IMR-90 (cell line): ENCODE data around the gene FAM24A. TPM values are rescaled to one million over a fixed set of nuclear protein-coding genes. Genes with fewer than 3 reads are reported as not detected.
A peak's percentile ranks its signal among the peaks of the same experiment; 100 is the strongest.

ENCODE experiments used
- ATAC-seq: fragments of 200-7000 bp; cut with Tn5 transposase; 2 replicates; pipeline ENCODE4 v1.9.1; 2020; ENCODE audit warnings: low read depth, mild to moderate bottlenecking, moderate library complexity
- BruUV-seq: library from RNA; stranded (reverse); fragments of 400-500 nt; replicated peaks from 2 replicates; lab custom pipeline; 2021; lab: Mats Ljungman, UMichigan
- CTCF ChIA-PET: fragments of 300-600 bp; formaldehyde crosslinking; extraction: SDS; loops from one replicate; lab custom pipeline; 2021; ENCODE audit warnings: antibody characterized with exemption; lab: Yijun Ruan, JAX
- POLR2A ChIA-PET: fragments of 300-600 bp; sonication (Branson Sonifier 250); formaldehyde crosslinking; loops from one replicate; lab custom pipeline; 2022; ENCODE audit warnings: antibody characterized with exemption; ENCODE audit not compliant: unreplicated experiment; lab: Charles Lee
- DNase-seq: peaks from one replicate; pipeline ENCODE4 v3.0.0; 2013
- H2AFZ ChIP-seq: replicated peaks from 2 replicates; pipeline ENCODE3; 2013; ENCODE audit warnings: low read length, mild to moderate bottlenecking; ENCODE audit not compliant: poor library complexity
- H2AK5ac ChIP-seq: 2 replicates; pipeline ENCODE4 v1.6.1; 2013; ENCODE audit warnings: low read depth, low read length, inconsistent platforms
- H2AK9ac ChIP-seq: replicated peaks from 2 replicates; pipeline ENCODE3; 2013; ENCODE audit warnings: mild to moderate bottlenecking, low read depth, low read length, moderate library complexity; ENCODE audit not compliant: poor library complexity
- H2BK120ac ChIP-seq: 2 replicates; pipeline ENCODE4 v1.6.1; 2013; ENCODE audit warnings: low read depth, low read length, inconsistent platforms
- H2BK15ac ChIP-seq: 3 replicates; pipeline ENCODE4 v1.6.1; 2013; ENCODE audit warnings: low read depth, low read length, inconsistent platforms
- H2BK20ac ChIP-seq: 2 replicates; pipeline ENCODE4 v1.6.1; 2013; ENCODE audit warnings: low read depth, mild to moderate bottlenecking, inconsistent platforms, low read length, moderate library complexity
- H2BK5ac ChIP-seq: 2 replicates; pipeline ENCODE4 v1.6.1; 2013; ENCODE audit warnings: mild to moderate bottlenecking, low read depth, low read length, inconsistent platforms; ENCODE audit not compliant: poor library complexity, severe bottlenecking
- H3K14ac ChIP-seq: replicated peaks from 2 replicates; pipeline ENCODE4 v1.6.1; 2013; ENCODE audit warnings: low read depth, low read length, inconsistent platforms
- H3K18ac ChIP-seq: 2 replicates; pipeline ENCODE4 v1.6.1; 2013; ENCODE audit warnings: low read depth, low read length, control low read depth
- H3K23ac ChIP-seq: 2 replicates; pipeline ENCODE4 v1.6.1; 2013; ENCODE audit warnings: low read depth, low read length, inconsistent platforms
- H3K27ac ChIP-seq: 2 replicates; pipeline ENCODE4 v1.5.1; 2013; ENCODE audit warnings: mild to moderate bottlenecking, control low read depth, low read length; ENCODE audit not compliant: insufficient read depth
- H3K27me3 ChIP-seq: 2 replicates; pipeline ENCODE4 v1.6.1; 2013; ENCODE audit warnings: low read length; ENCODE audit not compliant: control insufficient read depth, insufficient read depth
- H3K36me3 ChIP-seq: 2 replicates; pipeline ENCODE4 v1.6.1; 2013; ENCODE audit warnings: low read length, mixed read lengths; ENCODE audit not compliant: control insufficient read depth, insufficient read depth
- H3K4ac ChIP-seq: 2 replicates; pipeline ENCODE4 v1.6.1; 2013; ENCODE audit warnings: low read depth, low read length, inconsistent platforms
- H3K4me1 ChIP-seq: 2 replicates; pipeline ENCODE4 v1.6.1; 2013; ENCODE audit warnings: low read length, mixed read lengths; ENCODE audit not compliant: control insufficient read depth, insufficient read depth
- H3K4me2 ChIP-seq: 2 replicates; pipeline ENCODE4 v1.6.1; 2013; ENCODE audit warnings: low read depth, mild to moderate bottlenecking, control low read depth, low read length, moderate library complexity
- H3K4me3 ChIP-seq: 2 replicates; pipeline ENCODE4 v1.5.1; 2013; ENCODE audit warnings: low read depth, mild to moderate bottlenecking, control low read depth, low read length, moderate library complexity; ENCODE audit not compliant: insufficient read depth
- H3K56ac ChIP-seq: 2 replicates; pipeline ENCODE4 v1.6.1; 2013; ENCODE audit warnings: low read length, inconsistent platforms; ENCODE audit not compliant: insufficient read depth; ENCODE audit errors: extremely low read depth
- H3K79me1 ChIP-seq, 2 experiments: 2 replicates each; pipeline ENCODE4 v1.6.1; 2013; ENCODE audit warnings: low read length in 2 of 2, inconsistent platforms in 1 of 2, low read depth in 1 of 2
- H3K9ac ChIP-seq: 2 replicates; pipeline ENCODE4 v1.6.1; 2013; ENCODE audit warnings: low read depth, low read length, control low read depth
- H3K9me1 ChIP-seq: 2 replicates; pipeline ENCODE4 v1.6.1; 2013; ENCODE audit warnings: low read length, inconsistent platforms; ENCODE audit not compliant: insufficient read depth
- H3K9me3 ChIP-seq: 2 replicates; pipeline ENCODE4 v1.6.1; 2013; ENCODE audit warnings: low read length; ENCODE audit not compliant: control insufficient read depth, insufficient read depth
- H4K20me1 ChIP-seq: 2 replicates; pipeline ENCODE4 v1.6.1; 2013; ENCODE audit warnings: low read length, inconsistent platforms; ENCODE audit not compliant: insufficient read depth
- H4K5ac ChIP-seq: 2 replicates; pipeline ENCODE4 v1.6.1; 2013; ENCODE audit warnings: mild to moderate bottlenecking, low read depth, low read length, control low read depth
- H4K8ac ChIP-seq, 2 experiments: 2 replicates each; pipeline ENCODE4 v1.6.1; 2013; ENCODE audit warnings: low read depth in 2 of 2, low read length in 2 of 2, control low read depth in 1 of 2, inconsistent platforms in 1 of 2
- H4K91ac ChIP-seq: 2 replicates; pipeline ENCODE4 v1.6.1; 2013; ENCODE audit warnings: low read depth, low read length, inconsistent platforms; ENCODE audit not compliant: insufficient read depth
- BHLHE40 ChIP-seq: fragments of 150-350 bp; IDR thresholded peaks from 2 replicates; pipeline ENCODE4 v1.6.1; 2016; ENCODE audit warnings: mild to moderate bottlenecking, low read depth, low read length
- MAZ ChIP-seq: IDR thresholded peaks from 2 replicates; pipeline ENCODE4 v1.6.1; 2012; ENCODE audit warnings: low read depth, mild to moderate bottlenecking, low read length, improper control_type of control experiment, moderate library complexity, borderline replicate concordance
- RFX5 ChIP-seq: IDR thresholded peaks from 2 replicates; pipeline ENCODE4 v1.8.0; 2012; ENCODE audit warnings: low read depth, mild to moderate bottlenecking, low read length, moderate library complexity
- WGBS, 2 experiments: methylation state at CpG; one replicate each; pipeline versions ENCODE4 v1.1.5 to v1.1.7; 2013; ENCODE audit warnings: missing lambda C conversion rate in 2 of 2; ENCODE audit not compliant: insufficient read length in 1 of 2; ENCODE audit errors: extremely low coverage in 2 of 2; 5-methylcytosine and 5-hydroxymethylcytosine counted together
- dilution Hi-C: fragments of 300-500 bp; cut with HindIII; formaldehyde crosslinking; loops from one replicate; pipeline ENCODE4 v1.14.3; 2018; ENCODE audit warnings: low sequenced_read_pairs; ENCODE audit not compliant: unreplicated experiment
- in situ Hi-C: fragments of 300-500 bp; cut with MboI; formaldehyde crosslinking; loops from 3 replicates; pipeline ENCODE4 v1.14.3; 2019; ENCODE audit warnings: low sequenced_read_pairs, inconsistent platforms, mixed read lengths
- intact Hi-C: fragments of 100-400 bp; cut with micrococcal nuclease; formaldehyde crosslinking; loops from 2 replicates; pipeline ENCODE4 v1.10.0; 2022
- polyA plus RNA-seq, 3 experiments: library from polyadenylated mRNA; depleted of rRNA; stranded (reverse); fragments of >200 nt; gene quantifications; 2 replicates each; pipeline ENCODE4 v1.2.3, GENCODE V29; 2012; ENCODE audit warnings: low replicate concordance in 1 of 3
- total RNA-seq: library from RNA; depleted of rRNA; stranded (reverse); fragments of >200 nt; gene quantifications from 2 replicates; pipeline ENCODE4 v1.2.3, GENCODE V29; 2012
- TF ChIP-seq, protein P1 (sequence below): fragments of 150-350 bp; IDR thresholded peaks from 2 replicates; pipeline ENCODE4 v1.6.1; 2016; ENCODE audit warnings: low read depth, mild to moderate bottlenecking, low read length, moderate library complexity, borderline replicate concordance
- TF ChIP-seq, protein P2 (sequence below): fragments of 150-350 bp; IDR thresholded peaks from 2 replicates; pipeline ENCODE4 v1.6.1; 2017; ENCODE audit warnings: mild to moderate bottlenecking, antibody characterized with exemption, low read length, low read depth

Gene FAM24A
- total and polyA plus RNA-seq, 2 of the 4 experiments (the other 2 are of a cell fraction), result not detected

DNA sequence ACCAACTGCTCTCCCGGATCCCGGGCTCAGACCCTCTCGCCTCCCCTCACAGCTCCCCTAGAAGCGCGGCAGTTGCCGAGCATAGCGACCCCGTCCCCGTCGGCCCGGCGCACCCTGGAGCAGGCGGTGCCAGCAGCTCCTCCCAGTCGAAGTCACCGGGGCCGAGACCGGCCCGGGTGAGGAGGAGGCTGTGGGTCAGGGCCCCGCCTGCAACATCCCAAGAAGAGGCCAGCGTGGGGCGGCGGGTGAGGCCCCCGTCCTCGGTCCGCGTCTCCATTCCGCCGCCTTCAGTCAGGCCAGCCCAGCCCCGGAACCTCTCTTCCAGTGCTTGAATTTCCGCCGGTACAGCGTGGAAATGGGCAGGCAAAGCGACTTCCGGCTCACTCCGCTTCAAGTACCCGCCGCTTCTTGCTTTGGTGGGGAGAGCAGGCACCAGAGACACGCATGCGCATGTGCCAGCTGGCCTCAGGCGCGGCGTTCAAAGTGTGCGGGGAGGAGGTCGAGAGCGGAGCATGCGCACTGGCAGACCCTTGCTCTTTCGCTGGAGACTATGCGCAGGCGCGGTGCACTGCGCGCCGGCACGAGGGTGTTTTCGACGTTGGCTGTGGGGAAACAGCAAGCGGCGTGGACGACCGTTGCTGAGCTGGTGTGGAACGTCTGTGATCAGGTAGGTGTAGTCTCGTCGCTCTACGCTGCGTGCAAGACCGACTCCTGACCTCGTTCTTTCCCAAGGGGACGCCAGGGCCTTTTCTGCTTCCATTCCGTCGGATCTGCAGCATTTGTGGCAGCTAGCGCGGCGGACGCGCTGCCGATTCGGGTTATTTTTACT lies 43.7 kb downstream of the FAM24A start, which contains the start of gene C10orf88:
C10orf88 (minus strand) TSS at position 326 of the 829 bp plus-strand sequence; CDS start at position 277, 49 bp downstream.
- in situ Hi-C loops, result no loop called here
- H3K23ac ChIP-seq, result peak within 1 kb of the TSS; percentile 90
- H2BK20ac ChIP-seq, result peak within 1 kb of the TSS; percentile 83
- dilution Hi-C loops, result no loop called here
- H2AK5ac ChIP-seq, result no peak within 1 kb of the TSS; the same call in 1 of the 2 replicates
- no peaks in the 10 kb centered on the region for H4K20me1 ChIP-seq
- DNase-seq (peak; percentile 99), ATAC-seq (peak; percentile 99)
- peak within 1 kb of the TSS; percentile 48; the same call in 1 of the 2 replicates for H3K56ac ChIP-seq
- peak within 1 kb of the TSS; percentile 51; the same call in 2 of the 3 replicates for H2BK15ac ChIP-seq
- H3K4me2 ChIP-seq, result peak within 1 kb of the TSS; percentile 87
- H3K36me3 ChIP-seq, result no peaks in the 10 kb centered on the region
- CTCF ChIA-PET, result interaction anchor here (1.0 kb wide), 1 partner anchor 27 kb away, joined by 3 read pairs; no protein-coding TSS in a partner anchor
- peak within 1 kb of the TSS; percentile 79 for H3K9ac ChIP-seq
- intact Hi-C loops, result loop anchor here (5.0 kb wide), 2 partner anchors 77 to 102 kb away; partner anchors contain the start of gene FAM24B
- peak within 1 kb of the TSS; percentile 93 to 99 for H4K8ac ChIP-seq
- H4K5ac ChIP-seq, result peak within 1 kb of the TSS; percentile 85
- POLR2A ChIA-PET, result interaction anchor here (0.6 kb wide), 1 partner anchor 13 kb away, joined by 5 read pairs; no protein-coding TSS in a partner anchor
- H2AFZ ChIP-seq, result peak within 1 kb of the TSS; percentile 99
- peak within 1 kb of the TSS; percentile 94 for H3K4ac ChIP-seq
- H2BK5ac ChIP-seq, result peak within 1 kb of the TSS; percentile 58
- peak within 1 kb of the TSS; percentile 26; the same call in 1 of the 2 replicates for H3K18ac ChIP-seq
- H3K27ac ChIP-seq, result peak within 1 kb of the TSS; percentile 57
- H3K14ac ChIP-seq, result peak within 1 kb of the TSS; percentile 84
- no peaks in the 10 kb centered on the region for H3K27me3 ChIP-seq
- H3K4me1 ChIP-seq, result no peaks in the 10 kb centered on the region
- H3K4me3 ChIP-seq, result peak within 1 kb of the TSS; percentile 58
- peaks cover 11 to 25% of the 10 kb centered on the region in 2 experiments; a peak in 3 of 4 replicates for H3K79me1 ChIP-seq
- H2AK9ac ChIP-seq, result peak within 1 kb of the TSS; percentile 95
- no TSS peak for BruUV-seq
- peak; percentile 51; the same call in 1 of the 2 replicates for TF ChIP-seq BHLHE40
- peak; percentile 89 for TF ChIP-seq MAZ
- TF ChIP-seq, protein P1, sequence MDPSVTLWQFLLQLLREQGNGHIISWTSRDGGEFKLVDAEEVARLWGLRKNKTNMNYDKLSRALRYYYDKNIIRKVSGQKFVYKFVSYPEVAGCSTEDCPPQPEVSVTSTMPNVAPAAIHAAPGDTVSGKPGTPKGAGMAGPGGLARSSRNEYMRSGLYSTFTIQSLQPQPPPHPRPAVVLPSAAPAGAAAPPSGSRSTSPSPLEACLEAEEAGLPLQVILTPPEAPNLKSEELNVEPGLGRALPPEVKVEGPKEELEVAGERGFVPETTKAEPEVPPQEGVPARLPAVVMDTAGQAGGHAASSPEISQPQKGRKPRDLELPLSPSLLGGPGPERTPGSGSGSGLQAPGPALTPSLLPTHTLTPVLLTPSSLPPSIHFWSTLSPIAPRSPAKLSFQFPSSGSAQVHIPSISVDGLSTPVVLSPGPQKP, result peak; percentile 30; the same call in 1 of the 2 replicates
- TF ChIP-seq, protein P2, sequence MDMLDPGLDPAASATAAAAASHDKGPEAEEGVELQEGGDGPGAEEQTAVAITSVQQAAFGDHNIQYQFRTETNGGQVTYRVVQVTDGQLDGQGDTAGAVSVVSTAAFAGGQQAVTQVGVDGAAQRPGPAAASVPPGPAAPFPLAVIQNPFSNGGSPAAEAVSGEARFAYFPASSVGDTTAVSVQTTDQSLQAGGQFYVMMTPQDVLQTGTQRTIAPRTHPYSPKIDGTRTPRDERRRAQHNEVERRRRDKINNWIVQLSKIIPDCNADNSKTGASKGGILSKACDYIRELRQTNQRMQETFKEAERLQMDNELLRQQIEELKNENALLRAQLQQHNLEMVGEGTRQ, result peak; percentile 45; the same call in 1 of the 2 replicates
- no peak for TF ChIP-seq RFX5
- no peaks in the 10 kb centered on the region for H3K9me3 ChIP-seq
- WGBS, 2 experiments, result 5% methylated on average over 20 of the region's 77 CpGs; no CpG with 5 or more reads in 1 of the 2 experiments
- H4K91ac ChIP-seq, result peak within 1 kb of the TSS; percentile 57
- H2BK120ac ChIP-seq, result peak within 1 kb of the TSS; percentile 82
- H3K9me1 ChIP-seq, result peaks cover 2% of the 10 kb centered on the region; the same call in 1 of the 2 replicates
